ENCODE measurements around the gene PDCD2L. TPM values are rescaled to one million over a fixed set of nuclear protein-coding genes. Genes with fewer than 3 reads are reported as not detected.
A peak's percentile ranks its signal among the peaks of the same experiment; 100 is the strongest.

The PDCD2L gene
- total RNA-seq, 1 experiment from 2014 or later: 43.3 TPM

DNA sequence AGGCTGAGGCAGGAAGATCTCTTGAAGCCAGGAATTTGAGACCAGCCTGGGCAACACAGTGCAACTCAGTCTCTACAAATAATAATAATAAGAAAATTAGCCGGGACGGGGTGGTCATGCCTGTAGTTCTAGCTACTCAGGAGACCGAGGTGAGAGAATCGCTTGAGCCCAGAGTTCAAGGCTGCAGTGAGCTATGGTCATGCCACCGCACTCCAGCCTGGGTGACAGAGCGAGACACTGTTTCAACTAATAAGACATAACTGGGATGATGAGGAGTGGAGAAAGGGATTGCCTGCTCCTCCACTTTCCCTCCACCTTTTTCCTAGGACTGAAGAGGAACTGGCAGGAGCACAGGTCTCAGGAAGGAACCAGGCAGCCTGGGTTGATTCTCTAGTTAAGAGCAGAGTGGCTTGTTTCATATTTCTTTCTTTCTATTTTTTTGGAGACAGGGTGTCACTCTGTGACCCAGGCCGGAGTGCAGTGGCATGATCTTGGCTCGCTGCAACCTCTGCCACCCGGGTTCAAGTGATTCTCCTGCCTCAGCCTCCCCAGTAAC is 43.8 kb upstream of the PDCD2L start:
- no CpG with 5 or more reads among the region's 9 CpGs for WGBS (ENCODE audit: extremely low coverage, insufficient read length, low lambda C conversion rate)
- Histone ChIP-seq H3K23me2 (ENCODE audit: insufficient read length, low read depth, low read length, poor library complexity, severe bottlenecking) (peaks cover under 1% of the 10 kb centered on the region), H3K4me1 (ENCODE audit: insufficient read depth, low read length) (no peaks in the 10 kb centered on the region), H3K27ac (ENCODE audit: insufficient read length, low read depth, low read length) (no peak overlapping the region), H2BK120ac (ENCODE audit: low read depth, low read length, poor library complexity, severe bottlenecking) (no peak overlapping the region), H3K56ac (ENCODE audit: insufficient read length, low read depth, low read length) (no peak overlapping the region), H2BK5ac (ENCODE audit: insufficient read length, low read length) (no peak overlapping the region), H2AK5ac (ENCODE audit: insufficient read length, low read length) (no peak overlapping the region), H2BK12ac (ENCODE audit: insufficient read length, low read depth, low read length) (no peak overlapping the region), H2BK20ac (ENCODE audit: low read depth, low read length, poor library complexity, severe bottlenecking) (no peak overlapping the region), H3K23ac (ENCODE audit: insufficient read length, low read depth, low read length) (no peak overlapping the region), H4K8ac (replicated peaks; ENCODE audit: insufficient read length, low read depth, low read length) (no peak overlapping the region), H4K91ac (ENCODE audit: insufficient read length, low read depth, low read length) (no peak overlapping the region), H4K5ac (ENCODE audit: insufficient read length, low read depth, low read length) (no peak overlapping the region), H3K18ac (ENCODE audit: insufficient read length, low read depth, low read length) (no peak overlapping the region), H3K79me1 (ENCODE audit: insufficient read depth, low read depth, low read length, poor library complexity, severe bottlenecking) (no peaks in the 10 kb centered on the region), H3K27me3 (ENCODE audit: insufficient read depth, low read length) (no peaks in the 10 kb centered on the region), H3K4me2 (ENCODE audit: insufficient read depth, insufficient read length, low read length) (no peak overlapping the region), H3K9ac (ENCODE audit: extremely low read depth, insufficient read length, low read length) (no peak overlapping the region), H2AFZ (ENCODE audit: low read length) (no peak overlapping the region), H3K79me2 (ENCODE audit: insufficient read depth, low read length) (peaks cover under 1% of the 10 kb centered on the region; the same call in 1 of the 2 replicates), H3K9me3 (ENCODE audit: control insufficient read depth, low read depth, low read length) (no peaks in the 10 kb centered on the region), H3K14ac (ENCODE audit: insufficient read depth, low read length) (no peak overlapping the region), H2BK15ac (ENCODE audit: low read depth, low read length) (no peak overlapping the region), H4K20me1 (ENCODE audit: control insufficient read depth, insufficient read depth, insufficient read length) (no peaks in the 10 kb centered on the region), H3K4ac (ENCODE audit: low read depth, low read length) (no peak overlapping the region), H3T11ph (ENCODE audit: low read length) (no peak overlapping the region)
- peak overlapping the region; percentile 73 to 84; a peak in 3 of 5 replicates for H3K4me3 Mint-ChIP-seq
- peaks cover 1% of the 10 kb centered on the region for H3K27me3 Mint-ChIP-seq (ENCODE audit: low read depth)
- DNase-seq: no peak
- H3K36me3 Mint-ChIP-seq (ENCODE audit: insufficient read depth in 1 of 3, low read depth in 3 of 3): peaks cover 0 to 2% (median under 1%) of the 10 kb centered on the region in 3 experiments; a peak in 2 of 7 replicates
- H3K4me1 Mint-ChIP-seq: peaks cover 31 to 36% of the 10 kb centered on the region in 2 experiments
- TF ChIP-seq, protein P1, sequence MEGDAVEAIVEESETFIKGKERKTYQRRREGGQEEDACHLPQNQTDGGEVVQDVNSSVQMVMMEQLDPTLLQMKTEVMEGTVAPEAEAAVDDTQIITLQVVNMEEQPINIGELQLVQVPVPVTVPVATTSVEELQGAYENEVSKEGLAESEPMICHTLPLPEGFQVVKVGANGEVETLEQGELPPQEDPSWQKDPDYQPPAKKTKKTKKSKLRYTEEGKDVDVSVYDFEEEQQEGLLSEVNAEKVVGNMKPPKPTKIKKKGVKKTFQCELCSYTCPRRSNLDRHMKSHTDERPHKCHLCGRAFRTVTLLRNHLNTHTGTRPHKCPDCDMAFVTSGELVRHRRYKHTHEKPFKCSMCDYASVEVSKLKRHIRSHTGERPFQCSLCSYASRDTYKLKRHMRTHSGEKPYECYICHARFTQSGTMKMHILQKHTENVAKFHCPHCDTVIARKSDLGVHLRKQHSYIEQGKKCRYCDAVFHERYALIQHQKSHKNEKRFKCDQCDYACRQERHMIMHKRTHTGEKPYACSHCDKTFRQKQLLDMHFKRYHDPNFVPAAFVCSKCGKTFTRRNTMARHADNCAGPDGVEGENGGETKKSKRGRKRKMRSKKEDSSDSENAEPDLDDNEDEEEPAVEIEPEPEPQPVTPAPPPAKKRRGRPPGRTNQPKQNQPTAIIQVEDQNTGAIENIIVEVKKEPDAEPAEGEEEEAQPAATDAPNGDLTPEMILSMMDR (conservative IDR thresholded peaks at IDR 0.05): no peak
- H3K27ac Mint-ChIP-seq: peak overlapping the region in 2 of 3 experiments; percentile 97 to 98; a peak in 2 of 7 replicates
- H3K9me3 Mint-ChIP-seq: no peaks in the 10 kb centered on the region; a peak in 1 of 5 replicates
